ENCODE data around the gene MPPED2.

Gene MPPED2

GRCh38 chr11:30459306-30459705 lies 126.8 kb downstream of the MPPED2 start:
- Histone ChIP-seq H3K27ac (no peak overlapping the region), H3K4me2 (ENCODE audit: low read length) (no peak overlapping the region), H2AFZ (no peak overlapping the region), H3K9me3 (ENCODE audit: control insufficient read depth, low read length) (no peaks in the 10 kb centered on the region), H3K27me3 (ENCODE audit: control insufficient read depth, insufficient read depth, low read length) (no peaks in the 10 kb centered on the region), H3K36me3 (ENCODE audit: control insufficient read depth, insufficient read depth, low read length) (no peaks in the 10 kb centered on the region), H3K79me2 (no peaks in the 10 kb centered on the region), H3K9ac (no peak overlapping the region), H3K4me3 (ENCODE audit: low read depth, low read length) (no peak overlapping the region), H3K4me1 (no peaks in the 10 kb centered on the region)
- no peak for TF ChIP-seq CTCF (IDR thresholded peaks at IDR 0.05)

GRCh38 chr11:30458541-30458940 lies 127.6 kb downstream of the MPPED2 start:
- no peak for TF ChIP-seq CTCF (IDR thresholded peaks at IDR 0.05)

GRCh38 chr11:30457087-30457486 lies 129.1 kb downstream of the MPPED2 start:
- no peak for TF ChIP-seq CTCF (IDR thresholded peaks at IDR 0.05)
- H3K9ac ChIP-seq: no peak overlapping the region
- no peak overlapping the region for H3K27ac ChIP-seq

More at GRCh38 chr11:30458541-30458940, 127.6 kb downstream of the MPPED2 start:
- Histone ChIP-seq H3K9me3 (ENCODE audit: control insufficient read depth, low read length) (no peaks in the 10 kb centered on the region), H3K4me1 (peaks cover 2% of the 10 kb centered on the region), H3K4me2 (ENCODE audit: low read length) (no peak overlapping the region), H3K27me3 (ENCODE audit: control insufficient read depth, insufficient read depth, low read length) (no peaks in the 10 kb centered on the region), H3K27ac (no peak overlapping the region), H3K9ac (no peak overlapping the region), H3K4me3 (ENCODE audit: low read depth, low read length) (no peak overlapping the region), H3K79me2 (no peaks in the 10 kb centered on the region), H2AFZ (no peak overlapping the region), H3K36me3 (ENCODE audit: control insufficient read depth, insufficient read depth, low read length) (no peaks in the 10 kb centered on the region)

GRCh38 chr11:30455025-30455424 lies 131.1 kb downstream of the MPPED2 start:
- H2AFZ ChIP-seq: no peak overlapping the region

More at GRCh38 chr11:30457087-30457486, 129.1 kb downstream of the MPPED2 start:
- Histone ChIP-seq H3K27me3 (ENCODE audit: control insufficient read depth, insufficient read depth, low read length) (no peaks in the 10 kb centered on the region), H3K4me1 (peaks cover 2% of the 10 kb centered on the region), H3K4me2 (ENCODE audit: low read length) (no peak overlapping the region), H3K9me3 (ENCODE audit: control insufficient read depth, low read length) (no peaks in the 10 kb centered on the region), H3K36me3 (ENCODE audit: control insufficient read depth, insufficient read depth, low read length) (no peaks in the 10 kb centered on the region), H3K79me2 (no peaks in the 10 kb centered on the region), H2AFZ (no peak overlapping the region), H3K4me3 (ENCODE audit: low read depth, low read length) (no peak overlapping the region)

More at GRCh38 chr11:30455025-30455424, 131.1 kb downstream of the MPPED2 start:
- Histone ChIP-seq H3K9ac (no peak overlapping the region), H3K27me3 (ENCODE audit: control insufficient read depth, insufficient read depth, low read length) (no peaks in the 10 kb centered on the region), H3K27ac (no peak overlapping the region), H3K79me2 (no peaks in the 10 kb centered on the region), H3K4me3 (ENCODE audit: low read depth, low read length) (no peak overlapping the region), H3K4me1 (peaks cover 2% of the 10 kb centered on the region), H3K36me3 (ENCODE audit: control insufficient read depth, insufficient read depth, low read length) (no peaks in the 10 kb centered on the region), H3K9me3 (ENCODE audit: control insufficient read depth, low read length) (no peaks in the 10 kb centered on the region), H3K4me2 (ENCODE audit: low read length) (no peak overlapping the region)
- TF ChIP-seq CTCF (IDR thresholded peaks at IDR 0.05): no peak

All from parathyroid adenoma (tissue), 2 donors.